Fibroblast of mammary gland (primary cell): ENCODE measurements around the gene OR2T2.
"Not testable (repeated sequence)": the region's sequence is repeated elsewhere in the genome, so short reads cannot be mapped to it uniquely, and the experiment has no call there.

Source experiments
- DNase-seq: peaks from one replicate; pipeline ENCODE4 v3.0.0-alpha.2; 2010; ENCODE audit warnings: low read depth
- H3K4me3 ChIP-seq: 2 replicates; pipeline ENCODE4 v1.5.1; 2011; ENCODE audit warnings: low read depth, mild to moderate bottlenecking, low read length, moderate library complexity; ENCODE audit not compliant: control insufficient read depth
- TF ChIP-seq, protein P1 (sequence below): conservative IDR thresholded peaks from 2 replicates; pipeline ENCODE4 v1.5.1; 2011; ENCODE audit warnings: low read depth, low read length, inconsistent platforms; ENCODE audit not compliant: control insufficient read depth, insufficient read depth

The OR2T2 gene

DNA sequence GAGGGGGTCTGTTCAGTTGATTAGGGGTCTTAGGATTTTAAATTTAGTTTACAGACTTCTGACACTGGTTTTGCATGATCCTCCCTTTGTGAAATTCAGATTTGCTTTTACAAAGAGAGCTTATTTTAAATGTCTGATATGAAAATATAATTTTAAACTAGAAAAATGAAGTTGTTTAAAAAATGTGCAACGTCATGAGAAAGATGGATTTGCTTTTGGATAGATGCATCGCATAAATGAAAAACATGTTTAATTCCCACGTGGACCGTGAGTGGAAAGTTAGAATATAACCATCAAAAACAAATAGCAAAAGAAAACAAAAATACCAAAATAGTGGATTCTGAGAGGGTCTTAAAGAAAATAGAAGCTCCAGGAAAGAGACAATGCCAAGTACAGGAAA is 25.7 kb downstream of the OR2T2 start:
- no peak overlapping the region for H3K4me3 ChIP-seq
- TF ChIP-seq, protein P1, sequence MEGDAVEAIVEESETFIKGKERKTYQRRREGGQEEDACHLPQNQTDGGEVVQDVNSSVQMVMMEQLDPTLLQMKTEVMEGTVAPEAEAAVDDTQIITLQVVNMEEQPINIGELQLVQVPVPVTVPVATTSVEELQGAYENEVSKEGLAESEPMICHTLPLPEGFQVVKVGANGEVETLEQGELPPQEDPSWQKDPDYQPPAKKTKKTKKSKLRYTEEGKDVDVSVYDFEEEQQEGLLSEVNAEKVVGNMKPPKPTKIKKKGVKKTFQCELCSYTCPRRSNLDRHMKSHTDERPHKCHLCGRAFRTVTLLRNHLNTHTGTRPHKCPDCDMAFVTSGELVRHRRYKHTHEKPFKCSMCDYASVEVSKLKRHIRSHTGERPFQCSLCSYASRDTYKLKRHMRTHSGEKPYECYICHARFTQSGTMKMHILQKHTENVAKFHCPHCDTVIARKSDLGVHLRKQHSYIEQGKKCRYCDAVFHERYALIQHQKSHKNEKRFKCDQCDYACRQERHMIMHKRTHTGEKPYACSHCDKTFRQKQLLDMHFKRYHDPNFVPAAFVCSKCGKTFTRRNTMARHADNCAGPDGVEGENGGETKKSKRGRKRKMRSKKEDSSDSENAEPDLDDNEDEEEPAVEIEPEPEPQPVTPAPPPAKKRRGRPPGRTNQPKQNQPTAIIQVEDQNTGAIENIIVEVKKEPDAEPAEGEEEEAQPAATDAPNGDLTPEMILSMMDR = no peak
- DNase-seq = no peak

DNA sequence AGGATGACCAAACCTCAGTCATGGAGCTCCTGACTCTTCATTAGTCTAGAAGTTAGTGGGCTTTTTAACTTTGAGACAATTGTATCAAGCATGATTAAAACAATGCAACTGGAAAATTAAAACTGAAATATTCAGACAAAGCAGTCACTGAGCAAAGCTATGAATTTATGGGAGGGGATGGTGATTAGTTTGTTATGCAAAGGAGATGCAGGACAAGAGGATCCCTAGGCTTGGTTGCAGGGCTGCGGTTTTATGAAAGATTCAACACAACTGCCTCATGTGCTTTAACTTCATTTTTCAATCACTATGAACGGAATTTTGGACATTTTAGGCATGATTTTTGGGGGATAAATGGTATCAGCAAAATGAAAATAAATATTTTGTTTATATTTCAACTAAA is 26.7 kb downstream of the OR2T2 start:
- not testable (repeated sequence) for DNase-seq, H3K4me3 ChIP-seq

- not testable (repeated sequence) for H3K4me3 ChIP-seq, DNase-seq
These were observed 27.6 kb downstream of the OR2T2 start, which contains the start of gene OR2T3 for GRCh38 chr1:248473051-248473450. Gene OR2T3 (plus strand): TSS chr1:248473351. CDS start chr1:248473351, 0 bp downstream.

DNA sequence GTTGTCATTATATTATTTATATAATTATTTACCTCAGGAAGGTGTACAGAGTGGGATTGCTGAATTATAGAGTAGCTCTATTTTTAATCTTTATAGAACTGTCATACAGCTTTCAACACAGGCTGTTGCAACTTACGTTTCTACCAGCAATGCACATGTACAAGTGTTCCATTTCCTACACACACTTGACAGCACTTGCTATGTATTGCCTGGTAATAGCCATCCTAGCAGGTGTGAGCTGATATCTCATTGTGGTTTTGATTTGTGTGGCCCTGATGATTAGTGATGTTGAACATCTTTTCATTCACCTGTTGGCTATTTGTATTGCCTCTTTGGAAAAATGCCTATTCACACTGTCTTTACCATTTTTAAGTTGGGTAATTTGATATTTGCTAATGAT is 30.2 kb downstream of the OR2T2 start:
- not testable (repeated sequence) for H3K4me3 ChIP-seq, DNase-seq

DNA sequence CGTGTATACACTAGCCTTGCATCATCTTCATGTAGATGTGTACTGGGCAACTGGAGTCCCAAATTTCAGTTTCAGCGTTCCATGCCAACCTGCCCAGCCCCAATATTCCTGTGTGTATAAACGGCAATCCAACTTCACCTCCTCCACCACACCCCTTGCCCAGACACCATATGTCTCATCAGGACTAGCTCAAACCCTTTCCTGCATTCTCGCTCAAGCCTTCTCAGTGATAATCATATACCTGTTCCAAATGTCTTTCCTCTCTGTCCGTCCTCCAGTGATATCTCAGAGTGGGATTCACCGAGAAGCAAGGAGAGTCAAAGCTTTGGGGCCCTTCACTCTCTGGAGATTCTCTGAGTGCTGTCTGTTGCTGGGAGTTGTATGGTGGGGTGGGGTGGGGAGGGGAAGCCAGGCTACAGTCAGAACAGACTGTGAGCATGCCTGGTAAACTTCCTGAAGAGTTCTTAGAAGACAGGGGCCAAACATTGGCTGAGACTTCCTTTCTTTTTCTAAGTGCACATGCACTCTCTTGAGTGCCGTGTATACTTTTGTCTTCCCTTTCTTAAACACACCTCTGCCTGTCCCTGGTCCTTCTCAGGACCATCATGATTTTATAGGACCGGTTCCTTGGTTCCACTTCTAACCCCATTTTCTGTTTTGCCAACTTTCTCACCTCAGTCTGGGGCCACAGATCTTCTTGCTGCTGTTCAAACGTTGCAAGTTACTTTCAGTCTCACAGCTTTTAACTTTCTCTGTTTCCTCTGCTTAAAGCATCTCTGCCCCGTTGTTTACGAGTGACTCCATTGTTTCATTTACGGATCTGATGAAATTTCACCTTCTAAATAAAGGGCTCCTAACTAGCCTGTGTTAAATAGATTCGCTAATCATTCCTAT is 36.5 kb downstream of the OR2T2 start:
- DNase-seq, H3K4me3 ChIP-seq: not testable (repeated sequence)

DNA sequence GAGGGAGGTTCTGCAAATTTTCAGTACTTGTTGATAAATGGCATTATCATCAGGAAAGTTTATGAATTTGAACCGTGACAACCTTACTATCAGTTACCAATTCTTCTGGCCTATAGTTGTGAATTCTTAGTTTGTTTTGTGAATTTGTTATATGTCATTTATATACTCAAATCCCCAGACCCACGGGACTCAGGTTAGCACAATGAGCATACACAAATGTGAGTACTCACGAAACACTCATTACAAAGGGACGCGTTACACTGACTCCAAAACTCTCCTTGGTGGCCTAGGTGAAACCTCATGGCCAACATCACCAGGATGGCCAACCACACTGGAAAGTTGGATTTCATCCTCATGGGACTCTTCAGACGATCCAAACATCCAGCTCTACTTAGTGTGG is 42.9 kb downstream of the OR2T2 start, which contains the start of gene OR2T5:
OR2T5 (plus strand) TSS at position 301 of the 400 bp plus-strand sequence; CDS start at position 301, 0 bp downstream.
- DNase-seq, H3K4me3 ChIP-seq: not testable (repeated sequence)

DNA sequence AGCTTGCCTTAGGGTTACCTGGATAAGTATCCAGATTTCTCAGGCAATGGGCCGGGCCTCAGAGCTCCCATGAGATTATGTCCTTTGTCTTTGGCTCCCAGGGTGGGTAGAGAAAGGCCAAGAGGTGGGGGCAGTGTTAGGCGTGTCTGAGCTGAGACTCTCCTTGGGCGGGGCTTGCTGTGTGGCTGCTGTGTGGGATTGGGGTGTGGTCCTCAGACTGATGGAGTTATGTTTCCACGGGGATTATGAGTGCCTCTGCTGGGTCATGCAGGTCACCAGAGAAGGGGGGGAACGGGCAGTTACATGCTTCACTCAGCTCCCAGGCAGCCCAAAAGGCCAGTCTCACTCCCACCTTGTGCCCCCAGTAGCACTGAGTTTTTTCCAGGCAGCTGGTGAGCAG is 51.2 kb downstream of the OR2T2 start:
- not testable (repeated sequence) for H3K4me3 ChIP-seq, DNase-seq

DNA sequence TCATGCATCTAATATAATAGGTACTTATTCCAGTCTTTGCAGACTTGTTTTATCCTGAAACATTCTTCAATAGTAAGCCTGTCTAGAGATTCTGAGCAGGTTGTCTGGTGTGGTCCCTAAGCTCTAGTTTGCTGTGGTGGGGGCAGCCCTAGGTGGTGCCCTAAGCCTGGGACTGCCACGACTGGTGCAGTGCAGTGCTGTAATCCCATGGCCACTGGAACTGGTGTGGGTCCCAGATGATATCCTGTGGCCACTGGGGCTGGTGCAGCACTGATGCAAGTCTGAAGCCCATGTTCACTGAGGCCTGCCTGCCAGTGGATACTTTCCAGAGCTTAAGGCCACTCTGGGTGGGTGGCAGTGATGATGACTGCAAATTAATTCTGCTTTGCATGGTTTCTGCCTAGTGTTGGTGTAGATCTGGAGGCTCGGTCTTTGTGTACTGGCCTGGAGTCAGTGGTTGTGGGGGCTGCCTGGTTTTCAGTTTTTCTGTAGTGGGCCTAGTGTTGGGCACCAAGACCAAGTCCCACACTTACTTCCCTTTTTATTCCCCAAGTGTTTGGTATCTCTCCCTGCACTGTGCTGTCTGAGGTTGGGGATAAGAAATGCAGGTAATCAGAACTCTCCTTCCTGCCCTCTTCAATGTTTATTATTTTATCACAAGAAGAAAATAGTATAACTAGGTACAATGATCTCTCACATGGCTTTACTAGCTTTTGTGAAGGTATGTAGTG is 55.0 kb downstream of the OR2T2 start:
- not testable (repeated sequence) for DNase-seq, H3K4me3 ChIP-seq
